Astrocyte (in vitro differentiated cells and primary cell): Measurements from ENCODE around the gene GDAP1L1. TPM values are rescaled to one million over a fixed set of nuclear protein-coding genes. Genes with fewer than 3 reads are reported as not detected.

Experiments used
- DNase-seq: peaks from one replicate; pipeline ENCODE4 v3.0.0-alpha.2; 2010; ENCODE audit warnings: low read depth
- FAIRE-seq: peaks from 2 replicates; lab custom pipeline; 2011; peaks lifted over from hg19 to GRCh38; lab: Jason Lieb, UNC
- H2AFZ ChIP-seq: 2 replicates; pipeline ENCODE4 v1.6.0; 2012; ENCODE audit warnings: low read depth, low read length, inconsistent platforms
- H3K27ac ChIP-seq: 2 replicates; pipeline ENCODE4 v1.5.1; 2011; ENCODE audit warnings: low read depth, low read length, inconsistent platforms
- H3K27me3 ChIP-seq: 2 replicates; pipeline ENCODE4 v1.6.0; 2011; ENCODE audit warnings: low read length, inconsistent platforms; ENCODE audit not compliant: insufficient read depth
- H3K36me3 ChIP-seq: 2 replicates; pipeline ENCODE4 v1.5.1; 2011; ENCODE audit warnings: low read length, inconsistent platforms; ENCODE audit not compliant: insufficient read depth
- H3K4me1 ChIP-seq: 2 replicates; pipeline ENCODE4 v1.5.1; 2011; ENCODE audit warnings: low read length, inconsistent platforms; ENCODE audit not compliant: insufficient read depth
- H3K4me2 ChIP-seq: 2 replicates; pipeline ENCODE4 v1.6.0; 2012; ENCODE audit warnings: low read length, inconsistent platforms
- H3K4me3 ChIP-seq: 2 replicates; pipeline ENCODE4 v1.5.1; 2011; ENCODE audit warnings: low read depth, mild to moderate bottlenecking, low read length, inconsistent platforms; ENCODE audit not compliant: insufficient read depth
- H3K79me2 ChIP-seq: 2 replicates; pipeline ENCODE4 v1.6.0; 2012; ENCODE audit warnings: mild to moderate bottlenecking, low read length, inconsistent platforms; ENCODE audit not compliant: insufficient read depth
- H3K9ac ChIP-seq: 2 replicates; pipeline ENCODE4 v1.6.0; 2012; ENCODE audit warnings: mild to moderate bottlenecking, low read length, inconsistent platforms
- H3K9me3 ChIP-seq: 2 replicates; pipeline ENCODE4 v1.5.1; 2012; ENCODE audit warnings: low read depth, mild to moderate bottlenecking, low read length, inconsistent platforms; ENCODE audit not compliant: insufficient read depth
- H4K20me1 ChIP-seq: 2 replicates; pipeline ENCODE4 v1.6.0; 2012; ENCODE audit warnings: low read length, inconsistent platforms; ENCODE audit not compliant: insufficient read depth
- H3K27ac Mint-ChIP-seq: one replicate; pipeline ENCODE4 v1.8.0; 2021; ENCODE audit warnings: mild to moderate bottlenecking, mixed read lengths; ENCODE audit not compliant: unreplicated experiment
- H3K27me3 Mint-ChIP-seq: one replicate; pipeline ENCODE4 v1.8.0; 2021; ENCODE audit warnings: low read depth, mixed read lengths; ENCODE audit not compliant: unreplicated experiment
- H3K36me3 Mint-ChIP-seq: one replicate; pipeline ENCODE4 v1.8.0; 2021; ENCODE audit warnings: low read depth, mixed read lengths; ENCODE audit not compliant: unreplicated experiment
- H3K4me1 Mint-ChIP-seq: one replicate; pipeline ENCODE4 v1.8.0; 2021; ENCODE audit warnings: low read depth, mixed read lengths; ENCODE audit not compliant: unreplicated experiment
- H3K4me3 Mint-ChIP-seq: one replicate; pipeline ENCODE4 v1.8.0; 2021; ENCODE audit warnings: mild to moderate bottlenecking, moderate library complexity, mixed read lengths; ENCODE audit not compliant: unreplicated experiment
- H3K9me3 Mint-ChIP-seq: one replicate; pipeline ENCODE4 v1.8.0; 2021; ENCODE audit warnings: mild to moderate bottlenecking, mixed read lengths; ENCODE audit not compliant: unreplicated experiment
- CTCF ChIP-seq: IDR thresholded peaks from 2 replicates; pipeline ENCODE4 v1.5.1; 2011; ENCODE audit warnings: low read depth, mild to moderate bottlenecking, inconsistent platforms, low read length, moderate library complexity; ENCODE audit not compliant: insufficient read depth
- EZH2 ChIP-seq: IDR thresholded peaks from 2 replicates; pipeline ENCODE4 v1.6.1; 2012; ENCODE audit warnings: mild to moderate bottlenecking, low read length, inconsistent platforms; ENCODE audit not compliant: insufficient read depth
- total RNA-seq: library from RNA; stranded (reverse); gene quantifications from 2 replicates; pipeline ENCODE4 v1.2.1, GENCODE V29; 2021

GDAP1L1 gene
- total RNA-seq, 1 donor from 2014 or later, result 0.64 TPM

- H3K36me3 Mint-ChIP-seq, result peaks cover 2% of the 10 kb centered on the region
- DNase-seq, result no peak
- no peak for FAIRE-seq
- no peaks in the 10 kb centered on the region for H3K36me3 ChIP-seq
- no peaks in the 10 kb centered on the region for H4K20me1 ChIP-seq
- H3K9ac ChIP-seq, result no peak overlapping the region
- peaks cover 2% of the 10 kb centered on the region for H3K4me1 Mint-ChIP-seq
- H3K4me2 ChIP-seq, result no peak overlapping the region
- no peaks in the 10 kb centered on the region for H3K27me3 ChIP-seq
- TF ChIP-seq EZH2 (no peak), CTCF (no peak)
- no peaks in the 10 kb centered on the region for H3K9me3 ChIP-seq
- H3K79me2 ChIP-seq, result no peaks in the 10 kb centered on the region
- H2AFZ ChIP-seq, result no peak overlapping the region
- no peak overlapping the region for H3K4me3 Mint-ChIP-seq
- H3K9me3 Mint-ChIP-seq, result no peaks in the 10 kb centered on the region
- H3K27ac Mint-ChIP-seq, result no peak overlapping the region
- no peak overlapping the region for H3K4me3 ChIP-seq
- H3K27me3 Mint-ChIP-seq, result no peaks in the 10 kb centered on the region
- H3K4me1 ChIP-seq, result no peaks in the 10 kb centered on the region
- no peak overlapping the region for H3K27ac ChIP-seq
These were observed 57.3 kb downstream of the GDAP1L1 start for GRCh38 chr20:44304383-44304782.

- Histone ChIP-seq H3K4me1 (peaks cover 11% of the 10 kb centered on the region), H2AFZ (no peak overlapping the region), H3K4me2 (no peak overlapping the region), H4K20me1 (no peaks in the 10 kb centered on the region), H3K79me2 (peaks cover 5% of the 10 kb centered on the region), H3K9me3 (no peaks in the 10 kb centered on the region), H3K4me3 (no peak overlapping the region), H3K36me3 (no peaks in the 10 kb centered on the region), H3K9ac (no peak overlapping the region), H3K27me3 (no peaks in the 10 kb centered on the region), H3K27ac (no peak overlapping the region)
- no peak overlapping the region for H3K27ac Mint-ChIP-seq
- DNase-seq, result no peak
- H3K4me1 Mint-ChIP-seq, result peaks cover 10% of the 10 kb centered on the region
- H3K36me3 Mint-ChIP-seq, result no peaks in the 10 kb centered on the region
- no peak overlapping the region for H3K4me3 Mint-ChIP-seq
- TF ChIP-seq CTCF (no peak), EZH2 (no peak)
- FAIRE-seq, result no peak
- H3K9me3 Mint-ChIP-seq, result no peaks in the 10 kb centered on the region
- H3K27me3 Mint-ChIP-seq, result no peaks in the 10 kb centered on the region
These were observed 59.8 kb downstream of the GDAP1L1 start for GRCh38 chr20:44306927-44307326.

GRCh38 chr20:44309763-44310663 lies 62.9 kb downstream of the GDAP1L1 start:
- Histone ChIP-seq H2AFZ (peak overlapping the region; percentile 99), H3K4me2 (peak overlapping the region; percentile 96), H3K9ac (peak overlapping the region; percentile 88), H3K27me3 (peaks cover 4% of the 10 kb centered on the region), H3K9me3 (no peaks in the 10 kb centered on the region), H3K4me1 (peaks cover 11% of the 10 kb centered on the region), H4K20me1 (no peaks in the 10 kb centered on the region), H3K27ac (peak overlapping the region; percentile 43), H3K79me2 (peaks cover 5% of the 10 kb centered on the region), H3K36me3 (no peaks in the 10 kb centered on the region), H3K4me3 (peak overlapping the region; percentile 86)
- peak; percentile 25 for DNase-seq
- peak overlapping the region; percentile 93 for H3K4me3 Mint-ChIP-seq
- TF ChIP-seq EZH2 (no peak), CTCF (no peak)
- H3K36me3 Mint-ChIP-seq, result no peaks in the 10 kb centered on the region
- FAIRE-seq, result no peak
- H3K4me1 Mint-ChIP-seq, result peaks cover 8% of the 10 kb centered on the region
- H3K9me3 Mint-ChIP-seq, result no peaks in the 10 kb centered on the region
- H3K27me3 Mint-ChIP-seq, result no peaks in the 10 kb centered on the region
- peak overlapping the region; percentile 12 for H3K27ac Mint-ChIP-seq
